GM21717 (cell line): ENCODE measurements around the gene FAM118A.
"Not testable (repeated sequence)": the region's sequence is repeated elsewhere in the genome, so short reads cannot be mapped to it uniquely, and the experiment has no call there.

ENCODE experiments used
- ATAC-seq: cut with Tn5 transposase; IDR thresholded peaks from one replicate; pipeline ENCODE4 v1.9.1; 2021; ENCODE audit warnings: mild to moderate bottlenecking, moderate library complexity; ENCODE audit not compliant: unreplicated experiment

Gene FAM118A

DNA sequence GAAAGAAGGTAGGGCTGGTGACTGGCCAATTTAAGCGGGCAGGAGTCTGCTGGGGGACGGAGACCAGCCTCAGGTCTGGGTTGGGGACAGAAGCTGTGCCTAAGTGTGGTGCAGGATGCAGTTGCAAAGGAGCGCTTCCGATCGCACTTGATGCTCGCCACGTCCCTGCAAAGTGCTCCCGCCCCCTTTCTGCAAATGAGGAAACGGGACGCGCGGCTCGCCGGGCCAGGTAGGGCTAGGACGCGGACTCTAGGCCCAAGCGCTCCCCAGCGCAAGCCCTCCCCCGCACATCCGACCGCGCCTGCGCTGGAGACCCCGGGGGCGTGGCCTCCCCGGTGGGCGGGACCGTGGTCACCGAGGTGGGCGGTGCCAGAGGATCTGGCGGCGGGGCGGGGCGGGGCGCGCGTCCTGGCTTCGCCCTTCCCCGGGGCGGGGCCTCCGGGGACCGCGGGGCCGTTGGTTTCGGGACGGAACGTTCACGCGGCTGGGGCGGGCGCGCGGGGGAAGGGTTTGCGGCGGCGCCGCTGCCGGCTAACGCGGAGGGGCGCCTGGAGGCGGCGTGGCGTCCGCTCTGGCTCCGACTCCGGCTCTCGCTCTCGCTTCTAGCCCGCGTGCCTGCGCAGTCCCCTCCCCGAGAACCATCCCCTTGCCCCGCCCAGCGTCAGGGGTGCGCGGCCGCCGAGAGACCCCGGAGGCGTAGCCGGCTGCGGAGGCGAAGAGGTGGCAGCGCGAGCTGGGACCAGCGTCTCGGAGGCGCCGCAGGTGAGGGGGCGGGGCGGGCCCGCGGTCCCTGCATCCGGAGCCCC lies at the start of gene FAM118A:
Gene FAM118A (plus strand): TSS at position 513 of the 806 bp plus-strand sequence. CDS start 12,446 bp downstream, outside the sequence.
- peak; percentile 62 for ATAC-seq

DNA sequence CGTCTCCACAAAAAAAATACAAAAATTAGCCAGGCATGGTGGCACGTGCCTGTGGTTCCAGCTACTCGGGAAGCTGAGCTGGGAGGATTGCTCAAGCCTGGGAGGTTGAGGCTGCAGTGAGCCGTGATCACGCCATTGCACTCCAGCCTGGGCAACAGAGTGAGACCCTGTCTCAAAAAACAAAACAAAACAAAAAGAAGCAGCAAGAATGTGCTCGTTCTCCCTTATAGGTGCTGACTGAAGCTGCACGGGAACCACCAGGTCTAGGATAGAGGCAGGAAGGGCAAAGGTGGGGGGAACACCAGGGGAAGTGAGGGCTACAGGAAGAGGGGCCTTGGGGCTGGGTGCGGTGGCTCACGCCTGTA lies 49.4 kb upstream of the FAM118A start:
- not testable (repeated sequence) for ATAC-seq

GRCh38 chr22:45261407-45262088 lies 48.2 kb upstream of the FAM118A start:
- ATAC-seq, result no peak

DNA sequence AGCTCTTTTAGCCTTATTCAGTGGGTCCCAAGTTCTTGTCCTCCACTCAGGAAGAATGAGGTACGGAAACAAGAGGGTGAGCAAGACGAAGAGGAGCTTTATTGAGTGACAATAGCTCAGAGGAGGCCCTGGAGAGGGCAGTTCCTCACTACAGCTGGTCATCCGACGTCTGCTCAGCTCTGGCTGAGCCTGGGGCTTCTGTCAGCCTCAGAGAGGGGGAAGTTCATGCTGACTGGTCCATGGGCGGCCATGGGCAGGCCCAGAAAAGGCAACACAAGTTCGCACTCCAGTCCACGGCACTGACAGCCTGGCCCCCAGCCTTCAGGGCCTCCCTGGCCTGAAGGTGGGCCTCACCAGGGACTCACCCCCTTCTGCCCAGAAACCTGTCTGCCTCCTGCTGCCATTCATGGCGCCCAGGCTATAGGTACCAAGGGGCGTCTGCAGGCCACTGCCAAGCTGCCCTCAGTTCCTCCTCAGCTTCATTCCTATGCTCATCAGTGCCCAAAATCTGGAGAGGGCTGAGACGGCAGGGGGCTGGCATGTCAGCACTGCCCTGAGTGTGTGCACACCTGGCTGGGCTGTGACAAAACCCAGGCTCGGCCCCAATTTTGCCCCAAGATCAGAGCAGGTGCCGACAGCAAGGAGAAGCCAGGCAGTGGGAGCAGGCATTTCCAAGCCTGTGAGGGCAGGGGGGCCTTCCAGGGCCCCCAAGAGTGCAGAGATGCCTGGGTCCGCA lies 47.4 kb upstream of the FAM118A start:
- ATAC-seq, result no peak

- peak; percentile 37 for ATAC-seq
These were observed 46.7 kb upstream of the FAM118A start for GRCh38 chr22:45262931-45263462.

DNA sequence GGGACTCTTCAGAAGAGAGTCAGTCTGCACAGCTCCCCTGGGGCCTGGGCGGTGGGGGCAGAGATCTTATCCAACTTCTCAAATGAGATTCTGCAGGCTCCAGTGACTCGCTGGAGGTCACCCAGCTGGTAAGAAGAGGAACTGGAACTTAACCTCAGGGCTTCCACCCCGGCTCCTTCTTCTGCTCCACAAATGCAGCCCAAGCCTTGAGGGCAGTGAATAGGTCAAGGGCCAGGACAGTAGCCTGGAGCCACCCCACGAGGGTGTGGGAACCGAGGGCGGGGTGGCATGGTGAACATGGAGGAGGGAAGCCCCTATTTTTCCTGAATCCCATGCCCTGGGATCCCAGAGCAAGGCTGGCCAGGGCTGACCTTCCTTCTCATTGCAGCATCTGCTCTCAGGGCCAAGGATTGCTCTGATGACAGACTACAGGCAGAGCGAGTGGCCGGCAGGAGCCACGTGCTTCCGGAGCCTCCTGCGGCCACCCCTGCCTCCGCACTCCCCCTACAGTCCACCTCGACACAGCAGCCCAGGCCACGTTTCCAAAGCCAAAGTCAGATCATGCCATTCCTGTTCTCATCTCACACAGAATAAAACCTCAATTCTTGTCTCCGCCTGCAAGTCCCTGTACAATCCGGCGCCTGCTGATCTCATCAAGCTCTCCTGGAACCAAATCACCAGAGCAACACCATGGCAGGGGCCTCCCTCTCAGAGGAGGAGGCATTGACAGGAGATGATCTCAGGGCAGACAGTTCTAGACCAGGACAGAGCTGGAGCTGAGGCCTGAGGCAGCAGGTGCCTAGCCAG lies 46.1 kb upstream of the FAM118A start:
- peak; percentile 77 for ATAC-seq

- ATAC-seq, result no peak
These were observed 44.2 kb upstream of the FAM118A start for GRCh38 chr22:45265535-45265934.

- ATAC-seq, result no peak
These were observed 41.4 kb upstream of the FAM118A start for GRCh38 chr22:45268167-45268957.

- ATAC-seq, result no peak
These were observed 40.5 kb upstream of the FAM118A start for GRCh38 chr22:45268958-45269844.

GRCh38 chr22:45270095-45271020 lies 39.4 kb upstream of the FAM118A start:
- no peak for ATAC-seq

DNA sequence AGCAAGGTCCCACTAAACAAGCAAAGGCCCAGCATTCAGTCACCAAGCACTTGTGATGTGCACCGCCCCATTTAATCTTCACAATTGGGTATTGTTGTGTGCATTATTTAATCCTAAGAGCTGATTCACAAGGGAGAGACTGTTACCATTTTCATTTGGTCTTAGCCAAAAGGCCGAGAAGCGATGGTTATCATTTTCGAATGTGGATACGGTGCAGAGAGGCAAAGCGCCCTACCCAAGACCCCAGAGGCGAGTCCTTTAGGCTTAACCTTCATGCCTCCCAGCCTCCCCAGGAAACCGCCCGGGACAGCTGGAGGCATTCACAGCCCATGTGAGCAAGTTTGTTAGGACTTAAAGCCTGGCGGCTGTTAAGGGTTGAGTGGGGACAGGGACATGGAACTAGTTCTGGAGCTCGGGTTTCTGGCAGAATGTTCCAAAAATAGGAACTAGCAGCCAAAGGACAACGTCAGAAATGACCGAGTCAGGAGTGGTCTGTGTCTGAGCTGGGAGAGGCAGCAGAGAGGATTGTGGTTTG lies 38.0 kb upstream of the FAM118A start:
- ATAC-seq, result no peak

GRCh38 chr22:45272498-45272897 lies 37.2 kb upstream of the FAM118A start:
- ATAC-seq, result no peak

DNA sequence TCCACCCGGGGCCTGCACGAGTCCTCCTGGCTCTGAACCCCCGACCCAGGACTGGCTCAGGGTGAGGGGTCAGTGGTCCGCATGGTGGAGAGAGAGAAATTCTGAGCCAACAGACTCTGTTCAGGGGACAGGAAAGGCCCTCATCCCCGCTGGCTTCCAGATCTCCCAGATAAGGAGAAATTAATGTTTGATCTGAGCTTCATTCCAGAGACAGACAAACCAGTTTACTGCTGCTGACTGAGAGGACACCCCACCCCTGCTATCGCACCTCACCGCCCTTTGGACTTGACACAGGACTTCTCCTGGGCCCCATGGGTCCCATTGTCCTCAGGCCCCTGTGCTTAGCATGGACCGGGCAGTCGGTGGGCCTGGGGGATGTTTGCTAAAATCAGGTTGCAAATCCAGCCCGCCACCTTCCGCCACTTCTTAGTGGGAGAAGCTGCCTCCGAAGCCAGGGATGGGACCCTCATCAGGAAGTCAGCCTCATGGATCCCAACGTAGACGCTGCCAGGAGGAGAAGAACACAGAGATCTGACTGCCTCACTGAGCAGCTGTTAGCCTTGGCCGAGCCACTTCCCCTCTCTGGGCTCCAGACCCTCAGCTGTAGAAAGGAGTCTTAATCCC lies 36.2 kb upstream of the FAM118A start:
- no peak for ATAC-seq

- no peak for ATAC-seq
These were observed 33.1 kb upstream of the FAM118A start for GRCh38 chr22:45276507-45277105.

GRCh38 chr22:45277720-45278119 lies 32.0 kb upstream of the FAM118A start:
- not testable (repeated sequence) for ATAC-seq

GRCh38 chr22:45278125-45278524 lies 31.6 kb upstream of the FAM118A start:
- no peak for ATAC-seq

DNA sequence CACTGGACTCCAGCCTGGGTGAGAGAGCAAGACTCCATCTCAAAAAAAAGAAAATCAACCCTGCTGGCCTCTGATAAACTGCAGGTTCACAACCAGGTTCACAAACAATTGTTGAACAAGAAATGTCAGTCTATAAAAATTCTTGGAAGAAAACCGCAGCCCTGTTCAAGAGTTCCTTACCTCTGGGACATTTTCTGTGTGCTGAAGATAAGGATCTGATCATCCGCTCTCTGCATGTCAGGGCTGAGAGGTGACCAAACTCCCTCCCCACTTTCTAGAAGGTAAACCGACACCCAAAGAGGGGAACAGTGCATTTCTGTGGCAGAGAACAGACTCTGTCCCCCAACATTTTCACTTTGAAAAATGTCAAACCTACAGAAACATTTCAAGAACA lies 29.1 kb upstream of the FAM118A start:
- ATAC-seq, result no peak
